Measurements from ENCODE around the gene PROM2. TPM values are rescaled to one million over a fixed set of nuclear protein-coding genes. Genes with fewer than 3 reads are reported as not detected.
A peak's percentile ranks its signal among the peaks of the same experiment; 100 is the strongest.

The PROM2 gene
- total RNA-seq, 1 donor from 2014 or later, result 1.1 TPM

GRCh38 chr2:95319481-95320343 lies 45.5 kb downstream of the PROM2 start:
- ATAC-seq, result no peak
- DNase-seq (ENCODE audit: low spot score), result no peak

- ATAC-seq (no peak), DNase-seq (ENCODE audit: low spot score) (no peak)
Observed at GRCh38 chr2:95320344-95320712, 46.1 kb downstream of the PROM2 start.

GRCh38 chr2:95320986-95321767 lies 46.9 kb downstream of the PROM2 start:
- DNase-seq (ENCODE audit: low spot score), result no peak
- no peak for ATAC-seq

- no peak for DNase-seq (ENCODE audit: low spot score)
- ATAC-seq, result peak; percentile 77
Observed at GRCh38 chr2:95323347-95324155, 49.3 kb downstream of the PROM2 start.

GRCh38 chr2:95325026-95325425 lies 50.8 kb downstream of the PROM2 start:
- ATAC-seq, result no peak
- no peak for DNase-seq (ENCODE audit: low spot score)

- ATAC-seq (no peak), DNase-seq (ENCODE audit: low spot score) (no peak)
Observed at GRCh38 chr2:95325590-95326432, 51.6 kb downstream of the PROM2 start.

- DNase-seq (ENCODE audit: low spot score), result no peak
Observed at GRCh38 chr2:95326433-95327140, 52.3 kb downstream of the PROM2 start.

GRCh38 chr2:95327861-95328260 lies 53.6 kb downstream of the PROM2 start:
- DNase-seq (ENCODE audit: low spot score) (no peak), ATAC-seq (no peak)

More at GRCh38 chr2:95326433-95327140, 52.3 kb downstream of the PROM2 start:
- no peak for ATAC-seq

GRCh38 chr2:95328358-95329125 lies 54.3 kb downstream of the PROM2 start:
- no peak for DNase-seq (ENCODE audit: low spot score)
- no peak for ATAC-seq

GRCh38 chr2:95329401-95329800 lies 55.2 kb downstream of the PROM2 start:
- DNase-seq (ENCODE audit: low spot score) (no peak), ATAC-seq (no peak)

- ATAC-seq (no peak), DNase-seq (ENCODE audit: low spot score) (no peak)
Observed at GRCh38 chr2:95329891-95330793, 55.9 kb downstream of the PROM2 start.

- ATAC-seq, result no peak
- DNase-seq (ENCODE audit: low spot score), result no peak
Observed at GRCh38 chr2:95330794-95331338, 56.6 kb downstream of the PROM2 start.

GRCh38 chr2:95331606-95332005 lies 57.4 kb downstream of the PROM2 start:
- no peak for ATAC-seq
- DNase-seq (ENCODE audit: low spot score), result no peak

- ATAC-seq, result no peak
- no peak for DNase-seq (ENCODE audit: low spot score)
Observed at GRCh38 chr2:95332036-95332435, 57.8 kb downstream of the PROM2 start.

GRCh38 chr2:95333056-95333455 lies 58.8 kb downstream of the PROM2 start:
- ATAC-seq (no peak), DNase-seq (ENCODE audit: low spot score) (no peak)

- no peak for ATAC-seq
Observed at GRCh38 chr2:95333888-95334338, 59.7 kb downstream of the PROM2 start.

GRCh38 chr2:95334916-95335641 lies 60.8 kb downstream of the PROM2 start:
- ATAC-seq, result no peak
- DNase-seq (ENCODE audit: low spot score), result no peak

More at GRCh38 chr2:95333888-95334338, 59.7 kb downstream of the PROM2 start:
- DNase-seq (ENCODE audit: low spot score), result no peak
